ENCODE data around the gene YBEY. TPM values are rescaled to one million over a fixed set of nuclear protein-coding genes. Genes with fewer than 3 reads are reported as not detected.

The YBEY gene
- total RNA-seq, 2 donors from 2014 or later: 22.3 to 25.7 TPM

GRCh38 chr21:46250146-46250725 is 35.9 kb upstream of the YBEY start:
- Mint-ChIP-seq H3K4me1 (ENCODE audit: low read depth) (peaks cover 39% of the 10 kb centered on the region), H3K36me3 (ENCODE audit: insufficient read depth in 2 of 2) (peaks cover 18 to 52% of the 10 kb centered on the region in 2 donors), H3K27ac (peak overlapping the region; percentile 45), H3K27me3 (ENCODE audit: low read depth) (no peaks in the 10 kb centered on the region), H3K9me3 (peaks cover 0 to 1% of the 10 kb centered on the region in 2 donors), H3K4me3 (no peak overlapping the region)
- no peak for ATAC-seq (replicated peaks in 1 of 2)
- DNase-seq: no peak

GRCh38 chr21:46252840-46253239 is 33.3 kb upstream of the YBEY start:
- no peak for ATAC-seq (replicated peaks in 1 of 2)
- H3K4me1 Mint-ChIP-seq (ENCODE audit: low read depth): peaks cover 35% of the 10 kb centered on the region
- peaks cover 0 to 1% of the 10 kb centered on the region in 2 donors for H3K9me3 Mint-ChIP-seq
- H3K27me3 Mint-ChIP-seq (ENCODE audit: low read depth): no peaks in the 10 kb centered on the region
- H3K27ac Mint-ChIP-seq: peak overlapping the region; percentile 57
- DNase-seq: no peak
- H3K36me3 Mint-ChIP-seq (ENCODE audit: insufficient read depth in 2 of 2): peaks cover 13 to 48% of the 10 kb centered on the region in 2 donors
- no peak overlapping the region for H3K4me3 Mint-ChIP-seq

- Mint-ChIP-seq H3K4me1 (ENCODE audit: low read depth) (peaks cover 35% of the 10 kb centered on the region), H3K4me3 (peak overlapping the region; percentile 36 to 70), H3K9me3 (peaks cover 0 to 1% of the 10 kb centered on the region in 2 donors), H3K27me3 (ENCODE audit: low read depth) (no peaks in the 10 kb centered on the region), H3K36me3 (ENCODE audit: insufficient read depth in 2 of 2) (peaks cover 13 to 49% of the 10 kb centered on the region in 2 donors), H3K27ac (peak overlapping the region; percentile 86)
- ATAC-seq (replicated peaks in 1 of 2): peak; percentile 93
- peak; percentile 60 to 62 for DNase-seq
These were observed 32.5 kb upstream of the YBEY start for GRCh38 chr21:46253610-46254124.

- H3K4me1 Mint-ChIP-seq (ENCODE audit: low read depth): peaks cover 35% of the 10 kb centered on the region
These were observed 31.8 kb upstream of the YBEY start for GRCh38 chr21:46254208-46254975.

GRCh38 chr21:46255166-46255565 is 31.0 kb upstream of the YBEY start:
- Mint-ChIP-seq H3K9me3 (peaks cover 0 to 1% of the 10 kb centered on the region in 2 donors), H3K36me3 (ENCODE audit: insufficient read depth in 2 of 2) (peaks cover 9 to 46% of the 10 kb centered on the region in 2 donors), H3K4me1 (ENCODE audit: low read depth) (peaks cover 33% of the 10 kb centered on the region), H3K27me3 (ENCODE audit: low read depth) (no peaks in the 10 kb centered on the region), H3K4me3 (no peak overlapping the region), H3K27ac (peak overlapping the region; percentile 27)
- ATAC-seq (replicated peaks in 1 of 2): no peak
- DNase-seq: no peak

More at GRCh38 chr21:46254208-46254975, 31.8 kb upstream of the YBEY start:
- Mint-ChIP-seq H3K4me3 (peak overlapping the region; percentile 36 to 70), H3K27ac (peak overlapping the region; percentile 86), H3K36me3 (ENCODE audit: insufficient read depth in 2 of 2) (peaks cover 10 to 52% of the 10 kb centered on the region in 2 donors), H3K27me3 (ENCODE audit: low read depth) (no peaks in the 10 kb centered on the region), H3K9me3 (peaks cover 0 to 1% of the 10 kb centered on the region in 2 donors)
- no peak for DNase-seq
- ATAC-seq (replicated peaks in 1 of 2): no peak

- Mint-ChIP-seq H3K27ac (no peak overlapping the region), H3K36me3 (ENCODE audit: insufficient read depth in 2 of 2) (peaks cover 9 to 46% of the 10 kb centered on the region in 2 donors), H3K4me1 (ENCODE audit: low read depth) (peaks cover 26% of the 10 kb centered on the region), H3K4me3 (no peak overlapping the region), H3K9me3 (peaks cover 0 to 1% of the 10 kb centered on the region in 2 donors), H3K27me3 (ENCODE audit: low read depth) (no peaks in the 10 kb centered on the region)
- no peak for ATAC-seq (replicated peaks in 1 of 2)
- DNase-seq: no peak
These were observed 30.3 kb upstream of the YBEY start for GRCh38 chr21:46255758-46256337.

- Mint-ChIP-seq H3K4me1 (ENCODE audit: low read depth) (peaks cover 22% of the 10 kb centered on the region), H3K9me3 (peaks cover 0 to 1% of the 10 kb centered on the region in 2 donors), H3K36me3 (ENCODE audit: insufficient read depth in 2 of 2) (peaks cover 9 to 47% of the 10 kb centered on the region in 2 donors), H3K27me3 (ENCODE audit: low read depth) (no peaks in the 10 kb centered on the region), H3K27ac (no peak overlapping the region), H3K4me3 (no peak overlapping the region)
- ATAC-seq (replicated peaks in 1 of 2) (no peak), DNase-seq (no peak)
These were observed 29.6 kb upstream of the YBEY start for GRCh38 chr21:46256501-46256994.

GRCh38 chr21:46264046-46264689 is 22.0 kb upstream of the YBEY start:
- H3K27ac Mint-ChIP-seq: no peak overlapping the region
- DNase-seq (no peak), ATAC-seq (replicated peaks in 1 of 2) (no peak)
- H3K9me3 Mint-ChIP-seq: no peaks in the 10 kb centered on the region
- H3K27me3 Mint-ChIP-seq (ENCODE audit: low read depth): no peaks in the 10 kb centered on the region
- no peaks in the 10 kb centered on the region for H3K4me1 Mint-ChIP-seq (ENCODE audit: low read depth)
- H3K36me3 Mint-ChIP-seq (ENCODE audit: insufficient read depth in 2 of 2): peaks cover 2 to 15% of the 10 kb centered on the region in 2 donors
- no peak overlapping the region for H3K4me3 Mint-ChIP-seq

- no peaks in the 10 kb centered on the region for H3K9me3 Mint-ChIP-seq
- no peaks in the 10 kb centered on the region for H3K4me1 Mint-ChIP-seq (ENCODE audit: low read depth)
- DNase-seq (no peak), ATAC-seq (replicated peaks in 1 of 2) (no peak)
- no peak overlapping the region for H3K27ac Mint-ChIP-seq
- peaks cover 2 to 12% of the 10 kb centered on the region in 2 donors for H3K36me3 Mint-ChIP-seq (ENCODE audit: insufficient read depth in 2 of 2)
- no peaks in the 10 kb centered on the region for H3K27me3 Mint-ChIP-seq (ENCODE audit: low read depth)
- no peak overlapping the region for H3K4me3 Mint-ChIP-seq
These were observed 21.4 kb upstream of the YBEY start for GRCh38 chr21:46264690-46265144.

- no peak for ATAC-seq (replicated peaks in 1 of 2)
- no peak for DNase-seq
- Mint-ChIP-seq H3K4me1 (ENCODE audit: low read depth) (no peaks in the 10 kb centered on the region), H3K4me3 (no peak overlapping the region), H3K27me3 (ENCODE audit: low read depth) (no peaks in the 10 kb centered on the region), H3K9me3 (no peaks in the 10 kb centered on the region), H3K36me3 (ENCODE audit: insufficient read depth in 2 of 2) (peaks cover 2 to 17% of the 10 kb centered on the region in 2 donors), H3K27ac (no peak overlapping the region)
These were observed 20.2 kb upstream of the YBEY start for GRCh38 chr21:46265736-46266525.

- Mint-ChIP-seq H3K4me3 (no peak overlapping the region), H3K36me3 (ENCODE audit: insufficient read depth in 2 of 2) (peaks cover 2 to 14% of the 10 kb centered on the region in 2 donors), H3K27ac (no peak overlapping the region), H3K9me3 (no peaks in the 10 kb centered on the region), H3K27me3 (ENCODE audit: low read depth) (no peaks in the 10 kb centered on the region), H3K4me1 (ENCODE audit: low read depth) (no peaks in the 10 kb centered on the region)
- ATAC-seq (replicated peaks in 1 of 2) (no peak), DNase-seq (no peak)
These were observed 19.2 kb upstream of the YBEY start for GRCh38 chr21:46266946-46267345.

GRCh38 chr21:46268371-46268770 is 17.8 kb upstream of the YBEY start:
- no peak for ATAC-seq (replicated peaks in 1 of 2)
- no peak overlapping the region for H3K27ac Mint-ChIP-seq
- H3K4me3 Mint-ChIP-seq: no peak overlapping the region

More at GRCh38 chr21:46268371-46268770, 17.8 kb upstream of the YBEY start:
- peaks cover 7 to 20% of the 10 kb centered on the region in 2 donors for H3K36me3 Mint-ChIP-seq (ENCODE audit: insufficient read depth in 2 of 2)
- H3K27me3 Mint-ChIP-seq (ENCODE audit: low read depth): no peaks in the 10 kb centered on the region
- H3K9me3 Mint-ChIP-seq: no peaks in the 10 kb centered on the region
- no peak for DNase-seq
- no peaks in the 10 kb centered on the region for H3K4me1 Mint-ChIP-seq (ENCODE audit: low read depth)
